GM13977 (cell line): Measurements from ENCODE around the gene MEIS2.

ENCODE experiments used
- DNase-seq: peaks from one replicate; pipeline ENCODE4 v3.0.0; 2012; ENCODE audit warnings: low spot score
- CTCF ChIP-seq: IDR thresholded peaks from 2 replicates; pipeline ENCODE4 v1.5.1; 2012; ENCODE audit warnings: mild to moderate bottlenecking, control low read depth; ENCODE audit not compliant: insufficient read depth; ENCODE audit errors: extremely low read depth, missing control alignments
- in situ Hi-C: fragments of 300-500 bp; cut with MboI; formaldehyde crosslinking; loops from one replicate; pipeline ENCODE4 v1.12.0; 2022; ENCODE audit warnings: low sequenced_read_pairs, low pct_unique_long_range_greater_than_20kb, mixed read lengths, inconsistent platforms; ENCODE audit not compliant: unreplicated experiment

MEIS2 gene

GRCh38 chr15:37106490-37107001 lies 6.2 kb upstream of the MEIS2 start:
- in situ Hi-C loops: loop anchor here (10.0 to 25.0 kb wide), 4 partner anchors 222 to 1819 kb away; no protein-coding TSS in a partner anchor
- peak; percentile 56 for DNase-seq
- TF ChIP-seq CTCF: peak; percentile 49

- DNase-seq: no peak
- no peak for TF ChIP-seq CTCF
- in situ Hi-C loops: loop anchor here (10.0 to 25.0 kb wide), 4 partner anchors 221 to 1819 kb away; no protein-coding TSS in a partner anchor
Measured at GRCh38 chr15:37105889-37106288, 5.5 kb upstream of the MEIS2 start.

DNA sequence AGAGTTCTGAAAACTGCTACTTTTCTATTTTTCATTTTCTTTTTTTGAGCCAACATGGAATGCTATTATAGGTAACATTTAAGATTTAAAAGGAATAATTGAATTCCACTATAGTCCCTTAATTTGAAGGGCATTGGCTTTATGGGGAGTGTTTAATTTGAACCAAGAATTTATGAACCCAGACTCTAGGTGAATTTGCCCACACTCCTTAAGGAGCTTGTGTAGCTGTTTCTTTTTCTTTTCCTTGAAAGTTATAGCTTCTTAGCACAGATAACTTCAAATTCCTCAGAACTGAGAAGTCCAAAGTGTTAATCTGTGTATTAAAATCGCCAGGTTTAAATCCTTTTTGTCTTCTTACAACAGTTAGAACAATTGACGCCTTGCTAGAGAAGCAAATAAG lies 4.7 kb upstream of the MEIS2 start:
- in situ Hi-C loops: loop anchor here (10.0 to 25.0 kb wide), 4 partner anchors 220 to 1818 kb away; no protein-coding TSS in a partner anchor
- DNase-seq: no peak
- TF ChIP-seq CTCF: no peak

GRCh38 chr15:37104424-37104981 lies 4.2 kb upstream of the MEIS2 start:
- in situ Hi-C loops: loop anchor here (10.0 to 25.0 kb wide), 4 partner anchors 220 to 1817 kb away; no protein-coding TSS in a partner anchor
- DNase-seq: no peak
- no peak for TF ChIP-seq CTCF

DNA sequence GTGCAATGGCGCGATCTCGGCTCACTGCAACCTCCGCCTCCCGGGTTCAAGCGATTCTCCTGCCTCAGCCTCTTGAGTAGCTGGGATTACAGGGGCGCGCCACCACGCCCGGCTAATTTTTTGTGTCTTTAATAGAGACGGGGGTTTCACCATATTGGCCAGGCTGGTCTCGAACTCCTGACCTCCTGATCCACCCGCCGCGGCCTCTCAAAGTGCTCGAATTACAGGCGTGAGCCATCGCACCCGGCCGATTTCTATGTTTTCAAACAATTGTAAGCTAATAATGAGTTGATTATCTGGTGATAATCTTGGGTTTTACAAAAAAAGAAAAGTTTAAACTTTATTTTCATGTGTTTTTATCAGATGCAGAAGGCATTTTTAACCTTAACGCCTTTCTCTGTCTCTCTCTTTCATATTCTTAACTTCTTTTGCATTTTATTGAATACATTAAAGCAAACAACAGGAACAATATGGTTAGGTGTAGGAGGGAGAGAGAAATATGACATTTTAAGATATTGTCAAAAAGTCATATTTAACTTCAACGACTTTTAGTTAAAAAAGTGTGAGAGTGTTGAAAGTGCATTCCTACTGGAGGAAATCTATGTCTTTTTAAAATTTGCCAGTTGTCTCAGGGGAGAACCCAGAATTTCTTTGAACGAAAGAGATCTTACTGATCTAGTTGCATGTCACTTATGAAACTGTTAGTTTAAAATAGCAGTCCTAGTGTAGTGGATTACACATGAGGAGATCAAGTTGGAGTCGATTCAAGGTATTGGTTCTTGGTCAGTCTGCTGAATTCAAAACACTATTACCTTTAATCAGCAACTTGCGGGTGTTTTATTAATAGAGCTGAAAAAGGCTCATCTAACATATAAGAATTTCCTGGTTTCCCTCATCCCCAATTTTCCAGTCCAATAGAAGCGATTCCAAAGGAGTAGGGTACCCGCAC lies 3.4 kb upstream of the MEIS2 start:
- TF ChIP-seq CTCF: no peak
- no peak for DNase-seq
- in situ Hi-C loops: loop anchor here (10.0 to 25.0 kb wide), 4 partner anchors 219 to 1816 kb away; no protein-coding TSS in a partner anchor

DNA sequence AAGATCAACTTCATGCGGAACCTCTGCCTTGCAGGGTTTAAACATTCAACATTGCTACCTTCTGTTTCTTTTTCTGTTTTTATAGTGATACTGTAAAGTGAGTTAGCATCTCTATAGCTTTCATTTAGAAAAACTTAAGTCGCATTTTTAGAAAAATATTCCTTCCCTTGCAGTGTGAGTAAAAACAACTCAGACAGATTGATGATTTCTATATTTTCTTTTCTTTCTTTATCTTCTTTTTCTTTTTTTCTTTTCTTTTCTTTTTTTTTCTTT lies 2.8 kb upstream of the MEIS2 start:
- TF ChIP-seq CTCF: no peak
- in situ Hi-C loops: loop anchor here (10.0 to 25.0 kb wide), 4 partner anchors 218 to 1816 kb away; no protein-coding TSS in a partner anchor
- DNase-seq: no peak
